GM12873 (cell line): ENCODE results near the gene FYTTD1.

Source experiments
- CTCF ChIP-seq: IDR thresholded peaks from 2 replicates; pipeline ENCODE4 v1.5.1; 2012; ENCODE audit warnings: low read depth, mild to moderate bottlenecking, moderate library complexity, low read length, control low read depth; ENCODE audit not compliant: insufficient read depth; ENCODE audit errors: missing control alignments

The FYTTD1 gene

GRCh38 chr3:197830967-197831313 is 81.3 kb downstream of the FYTTD1 start:
- TF ChIP-seq CTCF: no peak

DNA sequence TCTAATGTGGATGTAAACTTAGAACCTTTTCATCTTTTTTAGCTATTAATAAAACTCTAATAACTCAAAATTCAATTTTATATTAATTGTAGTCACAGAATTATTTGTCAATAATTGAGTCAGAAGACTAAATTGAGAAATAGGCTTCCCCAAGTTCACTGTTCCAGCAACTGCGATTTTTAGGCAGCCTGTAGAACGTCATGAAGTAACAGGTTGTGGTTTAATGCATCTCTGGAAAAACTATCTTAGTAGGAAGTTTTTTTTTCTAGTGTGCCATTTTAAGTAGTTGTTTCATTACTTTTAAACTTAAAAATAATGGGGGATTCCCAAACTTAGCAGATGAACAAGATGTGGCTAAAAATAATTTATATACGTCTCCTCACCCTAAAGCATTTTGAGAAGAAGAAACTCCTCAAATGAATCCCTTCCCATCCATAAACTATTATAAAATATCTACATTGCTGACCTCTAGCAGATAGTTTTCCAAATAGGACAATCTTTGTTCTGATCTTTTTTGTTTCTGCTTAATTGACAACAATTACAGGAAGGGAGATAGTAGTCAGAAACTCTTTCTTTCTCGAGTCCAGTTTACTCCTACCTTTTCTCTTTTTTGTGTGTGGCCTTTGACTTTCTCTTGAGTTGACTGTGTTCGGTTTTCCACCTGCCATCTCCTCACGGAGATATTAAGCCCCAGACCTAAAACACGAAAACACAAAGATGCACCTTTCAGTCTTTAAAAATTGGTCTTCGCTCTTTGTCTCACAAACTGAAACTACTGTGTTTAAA is 84.4 kb downstream of the FYTTD1 start:
- TF ChIP-seq CTCF: no peak

GRCh38 chr3:197835509-197835908 is 85.8 kb downstream of the FYTTD1 start:
- no peak for TF ChIP-seq CTCF

- TF ChIP-seq CTCF: no peak
Measured at GRCh38 chr3:197836244-197836643, 86.6 kb downstream of the FYTTD1 start.
